NB4 (cell line): ENCODE data around the gene LIN7C.

Experiments
- DNase-seq: peaks from one replicate; pipeline ENCODE4 v3.0.0; 2010; ENCODE audit warnings: low read depth
- H3K4me3 ChIP-seq: one replicate; pipeline ENCODE4 v1.5.1; 2011; ENCODE audit warnings: mild to moderate bottlenecking, low read depth, low read length, moderate library complexity
- MYC ChIP-seq: IDR thresholded peaks from 2 replicates; pipeline ENCODE4 v1.6.1; 2011; ENCODE audit warnings: low read depth, low read length
- POLR2A ChIP-seq: IDR thresholded peaks from 2 replicates; pipeline ENCODE4 v1.6.1; 2011; ENCODE audit warnings: mild to moderate bottlenecking; ENCODE audit not compliant: insufficient read length; ENCODE audit errors: extremely low read depth
- TF ChIP-seq, protein P1 (sequence below): IDR thresholded peaks from 2 replicates; pipeline ENCODE4 v1.6.1; 2011; ENCODE audit warnings: low read depth, low read length
- TF ChIP-seq, protein P2 (sequence below): IDR thresholded peaks from one replicate; pipeline ENCODE4 v1.5.1; 2012; ENCODE audit warnings: low read depth, low read length

The LIN7C gene

GRCh38 chr11:27468209-27468994, 38.2 kb downstream of the LIN7C start:
- TF ChIP-seq, protein P1, sequence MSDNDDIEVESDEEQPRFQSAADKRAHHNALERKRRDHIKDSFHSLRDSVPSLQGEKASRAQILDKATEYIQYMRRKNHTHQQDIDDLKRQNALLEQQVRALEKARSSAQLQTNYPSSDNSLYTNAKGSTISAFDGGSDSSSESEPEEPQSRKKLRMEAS = no peak
- TF ChIP-seq MYC = no peak
- TF ChIP-seq POLR2A = no peak
- TF ChIP-seq, protein P2, sequence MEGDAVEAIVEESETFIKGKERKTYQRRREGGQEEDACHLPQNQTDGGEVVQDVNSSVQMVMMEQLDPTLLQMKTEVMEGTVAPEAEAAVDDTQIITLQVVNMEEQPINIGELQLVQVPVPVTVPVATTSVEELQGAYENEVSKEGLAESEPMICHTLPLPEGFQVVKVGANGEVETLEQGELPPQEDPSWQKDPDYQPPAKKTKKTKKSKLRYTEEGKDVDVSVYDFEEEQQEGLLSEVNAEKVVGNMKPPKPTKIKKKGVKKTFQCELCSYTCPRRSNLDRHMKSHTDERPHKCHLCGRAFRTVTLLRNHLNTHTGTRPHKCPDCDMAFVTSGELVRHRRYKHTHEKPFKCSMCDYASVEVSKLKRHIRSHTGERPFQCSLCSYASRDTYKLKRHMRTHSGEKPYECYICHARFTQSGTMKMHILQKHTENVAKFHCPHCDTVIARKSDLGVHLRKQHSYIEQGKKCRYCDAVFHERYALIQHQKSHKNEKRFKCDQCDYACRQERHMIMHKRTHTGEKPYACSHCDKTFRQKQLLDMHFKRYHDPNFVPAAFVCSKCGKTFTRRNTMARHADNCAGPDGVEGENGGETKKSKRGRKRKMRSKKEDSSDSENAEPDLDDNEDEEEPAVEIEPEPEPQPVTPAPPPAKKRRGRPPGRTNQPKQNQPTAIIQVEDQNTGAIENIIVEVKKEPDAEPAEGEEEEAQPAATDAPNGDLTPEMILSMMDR = no peak
- H3K4me3 ChIP-seq = no peak overlapping the region
- DNase-seq = peak; percentile 38

GRCh38 chr11:27467181-27467913, 39.2 kb downstream of the LIN7C start:
- no peak for DNase-seq
- no peak for TF ChIP-seq MYC
- TF ChIP-seq, protein P2 = no peak
- TF ChIP-seq, protein P1 = no peak
- TF ChIP-seq POLR2A = no peak
- no peak overlapping the region for H3K4me3 ChIP-seq

DNA sequence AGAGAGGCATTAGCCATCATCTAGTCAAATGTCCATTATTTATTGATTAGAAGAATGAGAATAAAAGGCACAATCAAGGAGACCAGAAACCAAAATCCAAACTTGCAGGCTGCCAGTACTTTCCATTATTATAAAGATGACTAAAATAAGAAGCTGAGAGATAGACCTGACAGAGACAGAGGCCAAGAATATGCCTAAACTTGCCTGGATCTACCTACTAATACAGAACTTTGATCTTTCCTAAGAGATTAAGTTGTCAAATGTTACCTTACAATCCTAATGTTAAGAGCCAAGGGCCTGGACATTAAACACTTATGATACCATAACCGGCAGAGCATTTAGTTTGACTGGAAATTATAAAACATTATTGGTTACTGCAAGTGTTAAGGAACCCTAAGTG, 40.2 kb downstream of the LIN7C start:
- DNase-seq = no peak
- H3K4me3 ChIP-seq = no peak overlapping the region
- TF ChIP-seq MYC (no peak), POLR2A (no peak)
- TF ChIP-seq, protein P1 = no peak
- TF ChIP-seq, protein P2 = no peak

DNA sequence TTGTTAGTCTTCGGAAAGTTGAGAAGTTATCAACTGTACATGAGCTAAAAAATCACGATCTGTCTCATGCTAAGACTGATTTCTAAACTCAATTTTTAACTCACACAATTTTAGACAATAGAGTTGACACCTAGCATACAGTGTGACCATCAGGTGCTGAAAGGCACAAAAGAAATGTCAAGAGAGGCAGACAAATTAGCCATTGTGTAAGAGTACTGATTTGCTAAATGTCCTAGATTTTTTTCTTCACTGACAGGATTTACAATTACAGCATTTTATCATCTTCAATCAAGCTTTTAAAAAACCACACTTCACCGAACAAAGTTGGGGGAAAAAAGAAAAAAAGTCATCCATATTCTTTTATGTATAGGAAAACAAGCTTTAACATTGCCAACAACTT, 40.9 kb downstream of the LIN7C start:
- no peak for DNase-seq
- TF ChIP-seq, protein P1 = no peak
- TF ChIP-seq MYC (no peak), POLR2A (no peak)
- TF ChIP-seq, protein P2 = no peak
- H3K4me3 ChIP-seq = no peak overlapping the region

DNA sequence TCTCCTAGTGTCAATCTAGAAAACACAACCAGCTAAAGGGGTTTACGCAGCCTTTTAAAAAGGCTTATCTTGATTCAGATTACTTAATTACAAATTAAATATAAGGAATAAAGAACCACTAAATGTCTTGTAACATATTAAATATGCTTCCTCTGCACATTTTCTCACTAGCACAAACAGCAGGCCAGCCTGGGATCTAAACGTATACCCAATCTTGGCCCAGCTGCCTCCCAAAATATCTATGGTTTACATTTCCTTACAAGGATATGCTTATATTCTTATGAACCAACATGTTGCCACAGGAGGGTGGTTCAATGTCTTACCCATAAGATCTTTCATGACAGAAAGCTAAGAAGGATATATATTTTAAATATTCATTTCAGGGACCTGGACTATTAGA, 41.7 kb downstream of the LIN7C start:
- no peak overlapping the region for H3K4me3 ChIP-seq
- TF ChIP-seq, protein P2 = no peak
- TF ChIP-seq MYC = no peak
- no peak for TF ChIP-seq POLR2A
- DNase-seq = no peak
